Dedifferentiated amniotic fluid mesenchymal stem cell (primary cell): Measurements from ENCODE around the gene SORL1.

Source experiments
- DNase-seq: peaks from one replicate; pipeline ENCODE4 v3.0.0-alpha.2; 2016; ENCODE audit errors: extremely low spot score

SORL1 gene

DNA sequence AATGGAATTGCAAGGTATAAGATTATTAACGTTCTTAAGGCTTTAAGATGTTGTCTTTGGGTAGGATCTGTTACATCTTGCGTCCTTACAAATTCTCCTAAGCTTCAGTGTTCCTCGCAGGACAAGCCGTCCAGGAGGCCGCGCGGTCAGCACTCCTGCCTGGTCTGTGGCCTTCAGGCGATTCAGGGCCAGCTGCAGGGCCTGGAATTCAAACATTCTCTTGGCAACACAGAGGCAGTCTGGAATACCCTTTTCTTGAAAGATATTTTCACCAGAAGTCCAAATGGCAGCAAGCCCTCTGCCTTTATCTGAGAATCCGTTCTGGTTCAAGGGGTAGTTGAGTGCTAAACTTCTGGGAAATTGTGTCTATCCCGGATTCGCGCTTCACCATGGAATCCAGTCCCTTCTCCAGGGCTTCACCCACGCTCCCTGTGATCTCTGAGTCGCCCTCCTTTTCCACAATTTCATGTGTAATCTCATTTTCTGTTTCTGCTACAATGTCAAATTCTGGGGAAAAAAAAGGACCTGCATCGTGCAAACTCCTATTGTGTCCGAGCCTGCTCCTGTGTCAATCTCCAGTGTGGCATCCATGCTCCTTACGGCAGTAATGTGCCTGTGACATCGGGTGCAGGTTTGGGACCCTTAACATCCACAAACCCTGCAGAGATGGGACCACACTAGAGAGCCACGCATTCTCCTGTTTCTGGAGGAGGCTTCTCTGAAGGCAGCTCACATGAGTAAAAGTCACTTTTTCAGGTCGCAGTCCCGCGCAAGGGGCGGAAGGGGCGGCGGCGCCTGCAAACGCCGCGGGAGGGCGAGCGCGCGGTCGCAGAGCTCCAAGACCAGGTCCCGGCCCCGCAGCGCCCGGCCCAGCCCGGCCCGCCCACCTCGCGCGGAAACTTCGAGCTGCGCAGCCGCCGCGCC, 25.4 kb upstream of the SORL1 start:
- DNase-seq: no peak

- DNase-seq: no peak
These were observed 24.7 kb upstream of the SORL1 start for GRCh38 chr11:121427400-121427744.

- DNase-seq: no peak
These were observed 22.6 kb upstream of the SORL1 start for GRCh38 chr11:121429556-121429955.

DNA sequence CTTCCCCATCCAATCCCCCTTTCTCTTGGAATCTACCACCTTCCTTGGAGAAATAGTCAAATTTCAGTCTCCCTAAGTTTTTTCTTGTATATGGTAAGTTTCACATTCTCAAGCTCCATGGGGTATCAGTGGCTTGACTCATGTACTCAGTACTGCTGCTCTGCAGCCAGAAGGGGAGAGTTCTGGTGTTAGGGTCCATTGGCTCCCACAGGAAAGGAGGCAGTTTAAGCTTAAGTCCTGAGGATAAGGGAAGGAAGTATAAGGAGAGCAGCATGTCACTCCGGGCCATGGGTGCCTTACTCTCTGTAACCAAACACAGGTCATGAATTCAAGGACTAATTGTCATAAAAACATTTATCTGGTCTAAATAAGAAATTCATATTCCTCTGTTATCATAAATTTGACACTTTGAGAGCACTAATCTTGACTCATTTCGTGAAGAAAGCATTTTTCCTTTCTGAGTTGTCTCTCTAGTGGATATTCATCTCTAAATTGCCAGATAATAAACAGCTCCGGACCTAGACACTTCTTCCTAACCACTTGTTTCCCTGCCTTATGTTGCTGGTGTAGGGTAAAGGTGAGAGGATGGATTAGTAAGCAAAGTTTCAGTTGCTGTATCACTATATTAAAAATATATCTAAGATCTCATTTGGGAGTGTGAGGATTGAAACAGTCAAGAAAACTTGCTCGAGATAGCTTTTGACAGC, 20.1 kb upstream of the SORL1 start:
- DNase-seq: no peak

GRCh38 chr11:121435132-121435531, 17.0 kb upstream of the SORL1 start:
- no peak for DNase-seq

DNA sequence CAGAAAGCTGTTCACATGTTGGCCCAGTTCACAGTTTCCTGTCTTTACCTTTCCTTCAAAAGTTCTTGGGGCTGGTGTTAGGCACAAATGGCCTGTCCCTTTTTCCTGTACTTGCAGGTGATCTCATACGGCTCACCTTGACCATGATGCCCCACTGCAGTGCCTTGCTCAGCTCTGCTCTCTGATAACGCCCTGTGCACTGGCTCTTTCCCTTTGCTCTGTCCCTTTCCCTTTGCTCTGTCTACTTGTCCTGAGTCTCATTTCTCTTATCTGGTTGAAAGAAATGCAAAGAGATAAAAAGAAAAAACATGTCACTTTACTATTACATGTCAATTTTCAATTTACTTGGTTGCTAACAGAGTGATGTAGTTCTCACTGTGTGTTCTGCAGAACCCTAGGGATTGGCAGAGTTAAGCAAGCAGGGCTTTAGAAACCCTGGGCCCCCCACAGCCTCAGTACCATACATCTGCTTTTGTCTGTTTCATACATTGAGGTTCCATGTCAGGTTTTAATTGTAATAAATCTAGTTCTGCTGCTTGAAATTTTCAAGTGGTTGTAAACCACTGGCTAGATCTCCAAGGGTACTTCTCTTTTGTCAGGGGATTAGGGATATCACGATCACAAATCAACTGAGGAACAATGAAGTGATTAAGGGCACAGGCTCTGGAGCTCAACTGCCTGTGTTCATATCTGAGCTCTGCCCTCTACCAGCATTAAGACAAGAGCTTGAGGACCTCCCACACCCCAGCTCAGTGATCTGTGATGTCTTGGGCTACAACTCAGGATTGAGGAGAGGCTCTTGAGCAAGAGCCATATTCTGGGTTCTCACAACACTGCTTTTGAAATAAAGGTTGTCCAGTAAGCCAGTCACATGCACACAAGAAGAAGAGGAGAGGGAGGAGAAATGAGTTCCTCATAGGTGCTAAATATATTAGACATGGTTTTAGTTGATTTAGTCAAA, 16.3 kb upstream of the SORL1 start:
- DNase-seq: no peak

- DNase-seq: no peak
These were observed 15.0 kb upstream of the SORL1 start for GRCh38 chr11:121437018-121437685.

DNA sequence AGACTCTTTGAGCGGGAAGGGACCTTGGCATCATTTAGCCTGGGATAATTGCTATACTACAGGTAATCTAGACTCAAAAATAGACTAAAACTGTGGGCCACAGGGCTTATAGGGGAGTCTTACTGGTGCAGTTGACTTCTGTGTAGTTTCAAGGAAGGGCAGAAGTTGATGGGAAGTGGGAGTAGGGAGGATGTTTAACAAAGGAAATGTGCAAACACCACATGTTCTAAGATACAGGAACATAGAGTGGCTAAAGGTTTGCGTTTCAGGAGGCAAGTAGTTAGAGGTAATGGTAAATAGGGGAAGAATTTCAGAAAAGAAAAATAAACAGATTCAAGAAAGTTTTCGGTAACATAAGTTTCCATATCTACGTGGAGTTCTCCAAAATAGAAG, 14.4 kb upstream of the SORL1 start:
- no peak for DNase-seq

- DNase-seq: no peak
These were observed 12.8 kb upstream of the SORL1 start for GRCh38 chr11:121439337-121439736.

DNA sequence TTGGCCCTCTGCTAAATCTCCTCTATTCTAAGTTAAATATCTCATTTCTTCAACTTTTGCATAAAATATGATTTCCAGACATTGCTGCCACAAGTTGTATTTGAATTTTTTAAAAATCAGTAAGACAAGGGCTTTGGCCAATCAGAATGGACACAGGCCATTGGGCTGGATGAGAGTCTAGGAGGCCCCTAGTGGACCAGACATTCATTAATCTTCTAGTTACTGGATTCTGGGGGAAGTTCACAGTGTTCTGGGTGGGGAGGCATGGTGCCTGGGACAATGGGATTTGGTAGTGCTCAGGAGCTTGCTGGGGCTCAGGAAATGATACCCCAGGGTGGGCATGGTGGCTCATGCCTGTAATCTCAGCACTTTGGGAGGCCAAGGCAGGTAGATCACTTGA, 12.4 kb upstream of the SORL1 start:
- DNase-seq: no peak

- no peak for DNase-seq
These were observed 10.6 kb upstream of the SORL1 start for GRCh38 chr11:121441521-121441920.

- no peak for DNase-seq
These were observed 8.3 kb upstream of the SORL1 start for GRCh38 chr11:121443688-121444275.

DNA sequence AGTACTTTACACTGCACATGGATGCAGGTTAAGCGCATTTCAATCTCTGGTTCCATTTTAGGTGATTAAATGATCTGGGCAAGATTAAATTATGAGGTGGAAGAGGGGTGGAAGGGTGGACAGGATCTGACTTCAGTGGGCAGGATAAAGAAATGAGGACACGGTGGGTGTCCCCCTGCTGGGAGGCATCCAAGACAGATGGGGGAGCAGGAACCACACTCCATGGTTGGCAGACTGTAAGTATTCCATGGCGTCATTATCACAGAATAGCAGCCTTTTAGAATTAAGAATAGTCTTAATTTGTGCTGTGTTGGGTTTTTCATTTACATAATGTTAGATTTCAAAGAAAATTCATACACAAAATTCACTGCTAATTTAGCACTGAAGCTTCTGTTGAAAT, 7.6 kb upstream of the SORL1 start:
- no peak for DNase-seq

GRCh38 chr11:121445071-121445768, 6.9 kb upstream of the SORL1 start:
- no peak for DNase-seq

- DNase-seq: no peak
These were observed 5.4 kb upstream of the SORL1 start for GRCh38 chr11:121446752-121447156.

DNA sequence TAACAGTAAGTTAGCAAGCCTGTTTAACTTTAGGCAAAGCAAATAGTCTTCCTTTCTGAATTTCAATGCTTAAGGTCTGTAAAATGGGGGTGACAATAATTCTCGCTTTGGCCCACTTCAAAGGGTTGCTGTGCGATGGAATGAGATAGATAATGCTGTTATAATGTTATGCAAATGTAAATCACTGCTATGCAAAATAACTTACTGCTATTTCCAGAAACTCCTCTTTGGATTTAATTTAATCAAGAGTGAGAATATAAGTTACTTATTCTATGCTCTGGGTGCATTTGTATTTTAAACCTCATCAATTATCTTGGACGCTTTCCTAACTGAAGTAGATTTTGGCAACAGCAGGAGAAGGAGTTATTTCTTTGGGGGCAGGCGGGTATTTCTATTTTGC, 4.1 kb upstream of the SORL1 start:
- DNase-seq: no peak

DNA sequence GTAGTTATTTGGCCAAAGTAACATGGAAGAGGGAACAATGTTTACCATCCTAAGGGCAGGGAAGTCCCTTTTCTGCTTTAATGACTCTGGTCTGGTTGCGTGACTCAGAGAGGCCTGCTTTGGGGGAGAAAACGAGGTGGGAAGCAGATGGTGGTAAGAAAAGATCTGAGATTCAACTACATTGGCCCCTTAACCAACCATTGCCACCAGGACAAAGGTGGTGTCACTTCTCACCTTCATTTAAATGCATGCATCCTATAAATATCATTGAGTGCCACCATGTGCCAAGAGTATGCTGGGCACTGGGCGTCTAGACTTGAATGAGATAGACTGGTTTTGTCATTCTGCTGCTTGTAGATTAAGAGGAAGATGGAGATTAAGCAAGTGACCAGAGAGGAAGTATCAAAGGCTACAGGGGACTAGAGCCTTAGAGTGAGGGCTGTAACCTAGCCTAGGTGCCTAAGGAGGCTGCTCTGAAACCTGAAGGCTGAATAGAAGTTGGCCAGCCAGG, 3.6 kb upstream of the SORL1 start:
- DNase-seq: no peak

DNA sequence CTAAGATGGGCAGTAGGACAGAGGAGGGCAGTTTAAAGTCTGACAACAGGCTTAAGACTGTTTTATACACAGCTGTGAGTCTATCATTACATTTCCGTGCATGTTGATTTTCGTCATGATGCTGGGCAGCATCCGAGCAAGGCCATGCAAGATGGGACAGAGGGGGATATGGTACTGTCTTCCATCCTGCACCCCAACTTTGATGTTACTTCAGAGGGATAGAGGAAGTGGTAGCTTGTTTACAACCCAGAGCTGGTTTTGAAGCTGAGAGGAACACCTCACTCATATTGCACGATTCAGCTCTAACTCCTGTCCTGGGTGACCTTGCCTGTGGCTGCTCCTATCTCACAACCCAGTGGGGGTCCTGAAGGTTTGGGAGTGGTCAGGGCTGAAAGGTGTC, 3.0 kb upstream of the SORL1 start:
- DNase-seq: no peak

DNA sequence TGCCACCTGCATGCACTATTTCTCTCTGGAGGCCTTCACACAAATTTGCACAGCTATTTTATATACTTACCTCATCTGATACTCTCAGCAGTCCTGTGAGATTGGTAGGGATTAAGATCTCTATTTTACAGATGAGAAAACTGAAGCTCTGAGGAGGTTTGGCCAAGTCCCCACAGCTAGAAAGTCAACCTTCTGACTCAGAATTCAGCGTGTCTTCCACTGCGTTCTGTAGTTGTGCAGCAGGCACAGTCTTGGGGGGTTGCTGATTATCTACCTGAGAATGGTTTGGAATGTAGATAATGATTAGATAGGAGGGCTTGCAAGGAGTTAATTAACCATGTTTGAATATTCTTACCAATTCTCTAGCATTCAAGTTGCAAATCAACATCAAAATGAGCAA, 2.5 kb upstream of the SORL1 start:
- DNase-seq: no peak

- DNase-seq: no peak
These were observed 1.7 kb upstream of the SORL1 start for GRCh38 chr11:121450401-121450800.
